Adrenal gland (tissue), 5 donors: Measurements from ENCODE around the gene GOLGA5.

Experiments used
- CTCF ChIP-seq, 6 experiments: fragments of 450-650 bp in 4 of 6; fragments of 200-600 bp in 2 of 6; sonication (generic) in 1 of 6; IDR thresholded peaks; 1 replicate in 5 of 6; 2 replicates in 1 of 6; pipeline versions ENCODE4 v1.5.1 to v1.8.0; 2016 to 2021; ENCODE audit warnings: antibody characterized with exemption in 6 of 6, mild to moderate bottlenecking in 2 of 6, moderate library complexity in 1 of 6
- POLR2A ChIP-seq, 2 donors: fragments of 450-650 bp; IDR thresholded peaks; one replicate each; pipeline ENCODE4 v1.6.1; 2017; ENCODE audit warnings: antibody characterized with exemption in 2 of 2, mild to moderate bottlenecking in 2 of 2, moderate library complexity in 1 of 2
- donor health status: DM: no; HTN: no; CAD: no.

GRCh38 chr14:92798811-92799210 is 4.7 kb downstream of the GOLGA5 start:
- TF ChIP-seq CTCF (IDR thresholded peaks at IDR 0.05) (no peak), POLR2A (IDR thresholded peaks at IDR 0.05) (no peak)
